GM23338 (cell line): Measurements from ENCODE around the gene B3GAT2. TPM values are rescaled to one million over a fixed set of nuclear protein-coding genes. Genes with fewer than 3 reads are reported as not detected.
A peak's percentile ranks its signal among the peaks of the same experiment; 100 is the strongest.

Experiments
- ATAC-seq: fragments of 200-7000 bp; cut with Tn5 transposase; 3 replicates; pipeline ENCODE4 v1.9.1; 2020
- DNase-seq: peaks from one replicate; pipeline ENCODE4 v3.0.0-alpha.2; 2015; ENCODE audit warnings: low spot score
- H2AFZ ChIP-seq: fragments of 200-600 bp; sonication (generic); 2 replicates; pipeline ENCODE4 v1.8.0; 2016; ENCODE audit warnings: antibody characterized with exemption, mild to moderate bottlenecking, moderate library complexity
- H3F3A ChIP-seq: fragments of 200-600 bp; sonication (generic); replicated peaks from 2 replicates; pipeline ENCODE4 v1.8.0; 2017; ENCODE audit warnings: antibody characterized with exemption, mixed run types, low read depth
- H3K27ac ChIP-seq: fragments of 200-600 bp; sonication (generic); 2 replicates; pipeline ENCODE4 v1.6.1; 2016; ENCODE audit warnings: low read depth
- H3K27me3 ChIP-seq: fragments of 200-600 bp; sonication (generic); 2 replicates; pipeline ENCODE4 v1.8.0; 2016; ENCODE audit warnings: mild to moderate bottlenecking, mixed run types, moderate library complexity; ENCODE audit not compliant: insufficient read depth
- H3K36me3 ChIP-seq: fragments of 200-600 bp; sonication (generic); 2 replicates; pipeline ENCODE4 v1.8.0; 2016; ENCODE audit warnings: mild to moderate bottlenecking; ENCODE audit not compliant: insufficient read depth
- H3K4me1 ChIP-seq: fragments of 200-600 bp; sonication (generic); 2 replicates; pipeline ENCODE4 v1.8.0; 2016; ENCODE audit warnings: mild to moderate bottlenecking, moderate library complexity; ENCODE audit not compliant: insufficient read depth
- H3K4me2 ChIP-seq: fragments of 200-600 bp; sonication (generic); 2 replicates; pipeline ENCODE4 v1.7.1; 2017; ENCODE audit warnings: mixed run types
- H3K4me3 ChIP-seq: fragments of 200-600 bp; sonication (generic); 2 replicates; pipeline ENCODE4 v1.6.1; 2016; ENCODE audit warnings: mixed run types
- H3K79me2 ChIP-seq: fragments of 200-600 bp; sonication (generic); replicated peaks from 2 replicates; pipeline ENCODE4 v1.8.0; 2017; ENCODE audit warnings: mild to moderate bottlenecking; ENCODE audit not compliant: insufficient read depth
- H3K9me2 ChIP-seq: fragments of 200-600 bp; sonication (generic); 2 replicates; pipeline ENCODE4 v1.8.0; 2017; ENCODE audit not compliant: insufficient read depth
- H4K20me1 ChIP-seq: fragments of 200-600 bp; sonication (generic); replicated peaks from 2 replicates; pipeline ENCODE4 v1.8.0; 2017; ENCODE audit warnings: mild to moderate bottlenecking; ENCODE audit not compliant: insufficient read depth
- H3K27ac Mint-ChIP-seq: 2 replicates; pipeline ENCODE4 v1.8.0; 2020; ENCODE audit warnings: inconsistent platforms, mild to moderate bottlenecking, moderate library complexity, mixed read lengths
- H3K27me3 Mint-ChIP-seq: 3 replicates; pipeline ENCODE4 v1.8.0; 2022; ENCODE audit warnings: low read depth, mild to moderate bottlenecking, moderate library complexity, mixed read lengths, inconsistent platforms; ENCODE audit not compliant: insufficient read depth, poor library complexity
- H3K36me3 Mint-ChIP-seq: 3 replicates; pipeline ENCODE4 v1.8.0; 2021; ENCODE audit warnings: low read depth, mild to moderate bottlenecking, inconsistent platforms, moderate library complexity, mixed read lengths
- H3K4me1 Mint-ChIP-seq: 3 replicates; pipeline ENCODE4 v1.8.0; 2020; ENCODE audit warnings: mild to moderate bottlenecking, inconsistent platforms, mixed read lengths
- H3K4me3 Mint-ChIP-seq: 3 replicates; pipeline ENCODE4 v1.8.0; 2021; ENCODE audit warnings: moderate library complexity, mild to moderate bottlenecking, inconsistent platforms, mixed read lengths
- H3K9me3 Mint-ChIP-seq: 3 replicates; pipeline ENCODE4 v1.8.0; 2020; ENCODE audit warnings: moderate library complexity, mild to moderate bottlenecking, inconsistent platforms, mixed read lengths
- CTCF ChIP-seq, 2 experiments: fragments of 200-600 bp in 1 of 2; sonication (generic) in 1 of 2; conservative IDR thresholded peaks; 2 replicates each; pipeline versions ENCODE4 v1.5.1 to v1.6.1; 2016 to 2017; ENCODE audit warnings: antibody characterized with exemption in 2 of 2, low read depth in 2 of 2, mild to moderate bottlenecking in 2 of 2, moderate library complexity in 1 of 2
- ETS1 ChIP-seq: IDR thresholded peaks from 2 replicates; pipeline ENCODE4 v1.6.1; 2016; ENCODE audit warnings: antibody characterized with exemption
- JUNB ChIP-seq: IDR thresholded peaks from one replicate; pipeline ENCODE4 v1.6.1; 2016; ENCODE audit warnings: antibody characterized with exemption; ENCODE audit not compliant: unreplicated experiment
- NANOG ChIP-seq: IDR thresholded peaks from 2 replicates; pipeline ENCODE4 v1.6.1; 2016; ENCODE audit warnings: antibody characterized with exemption, borderline replicate concordance
- POLR2AphosphoS5 ChIP-seq: IDR thresholded peaks from 2 replicates; pipeline ENCODE4 v1.6.1; 2016; ENCODE audit warnings: antibody characterized with exemption, low read depth
- REST ChIP-seq: IDR thresholded peaks from one replicate; pipeline ENCODE4 v1.6.1; 2018; ENCODE audit warnings: antibody characterized with exemption; ENCODE audit not compliant: unreplicated experiment
- ZNF114 ChIP-seq: fragments of 250-450 bp; sonication (Bioruptor Pico); IDR thresholded peaks from 2 replicates; pipeline ENCODE4 v1.5.0; 2020; ENCODE audit warnings: mild to moderate bottlenecking, moderate library complexity
- ZNF331 ChIP-seq: fragments of 250-450 bp; sonication (Bioruptor Pico); IDR thresholded peaks from 2 replicates; pipeline ENCODE4 v1.5.0; 2020; ENCODE audit warnings: low read depth, mild to moderate bottlenecking, moderate library complexity
- polyA plus RNA-seq: library from polyadenylated mRNA; unstranded; fragments of >200 nt; fragmentation: Nextera tagmentation; extraction: Ambion mirVana; gene quantifications from 2 replicates; pipeline ENCODE4 v1.2.1, GENCODE V29; 2016
- total RNA-seq: library from RNA; depleted of rRNA; stranded (reverse); fragments of >200 nt; shearing (Covaris generic); gene quantifications from 2 replicates; pipeline ENCODE4 v1.2.3, GENCODE V29; 2014

B3GAT2 gene
- total and polyA plus RNA-seq, 2 experiments from 2014 or later = 1.7 to 1.8 TPM

GRCh38 chr6:70995411-70995810, 38.6 kb upstream of the B3GAT2 start (continued):
- no peak for TF ChIP-seq ZNF114 (CRISPR knock-in tag)
- TF ChIP-seq JUNB = no peak
- TF ChIP-seq NANOG = no peak
- TF ChIP-seq ZNF331 (CRISPR knock-in tag) = no peak
- no peak for TF ChIP-seq CTCF (conservative IDR thresholded peaks at IDR 0.05; ENCODE audit: low read depth in 2 of 2)
- no peak for TF ChIP-seq ETS1
- TF ChIP-seq POLR2AphosphoS5 = no peak

GRCh38 chr6:70991253-70991652, 34.4 kb upstream of the B3GAT2 start:
- Histone ChIP-seq H3K4me3 (no peak overlapping the region), H2AFZ (0 out of 2 replicates have a peak overlapping the region, but pooled peaks have one; percentile 14), H3K4me1 (no peaks in the 10 kb centered on the region), H3K4me2 (no peak overlapping the region), H3K36me3 (no peaks in the 10 kb centered on the region), H3K27me3 (no peaks in the 10 kb centered on the region), H3F3A (no peaks in the 10 kb centered on the region), H4K20me1 (no peaks in the 10 kb centered on the region), H3K27ac (no peak overlapping the region), H3K9me2 (peaks cover 6% of the 10 kb centered on the region; the same call in 1 of the 2 replicates), H3K79me2 (no peaks in the 10 kb centered on the region)
- H3K27me3 Mint-ChIP-seq = no peaks in the 10 kb centered on the region
- H3K4me1 Mint-ChIP-seq = no peaks in the 10 kb centered on the region
- H3K36me3 Mint-ChIP-seq = no peaks in the 10 kb centered on the region
- H3K4me3 Mint-ChIP-seq = no peak overlapping the region
- TF ChIP-seq REST (no peak), ZNF114 (CRISPR knock-in tag) (no peak)
- H3K27ac Mint-ChIP-seq = no peak overlapping the region
- H3K9me3 Mint-ChIP-seq = no peaks in the 10 kb centered on the region; the same call in 2 of the 3 replicates
- DNase-seq = no peak
- no peak for ATAC-seq
